HG02885 (cell line): ENCODE measurements around the gene NELFB.
"Not testable (repeated sequence)": the region's sequence is repeated elsewhere in the genome, so short reads cannot be mapped to it uniquely, and the experiment has no call there.

Experiments
- ATAC-seq: cut with Tn5 transposase; IDR thresholded peaks from one replicate; pipeline ENCODE4 v1.9.1; 2021; ENCODE audit warnings: mild to moderate bottlenecking; ENCODE audit not compliant: unreplicated experiment, poor library complexity

NELFB gene

DNA sequence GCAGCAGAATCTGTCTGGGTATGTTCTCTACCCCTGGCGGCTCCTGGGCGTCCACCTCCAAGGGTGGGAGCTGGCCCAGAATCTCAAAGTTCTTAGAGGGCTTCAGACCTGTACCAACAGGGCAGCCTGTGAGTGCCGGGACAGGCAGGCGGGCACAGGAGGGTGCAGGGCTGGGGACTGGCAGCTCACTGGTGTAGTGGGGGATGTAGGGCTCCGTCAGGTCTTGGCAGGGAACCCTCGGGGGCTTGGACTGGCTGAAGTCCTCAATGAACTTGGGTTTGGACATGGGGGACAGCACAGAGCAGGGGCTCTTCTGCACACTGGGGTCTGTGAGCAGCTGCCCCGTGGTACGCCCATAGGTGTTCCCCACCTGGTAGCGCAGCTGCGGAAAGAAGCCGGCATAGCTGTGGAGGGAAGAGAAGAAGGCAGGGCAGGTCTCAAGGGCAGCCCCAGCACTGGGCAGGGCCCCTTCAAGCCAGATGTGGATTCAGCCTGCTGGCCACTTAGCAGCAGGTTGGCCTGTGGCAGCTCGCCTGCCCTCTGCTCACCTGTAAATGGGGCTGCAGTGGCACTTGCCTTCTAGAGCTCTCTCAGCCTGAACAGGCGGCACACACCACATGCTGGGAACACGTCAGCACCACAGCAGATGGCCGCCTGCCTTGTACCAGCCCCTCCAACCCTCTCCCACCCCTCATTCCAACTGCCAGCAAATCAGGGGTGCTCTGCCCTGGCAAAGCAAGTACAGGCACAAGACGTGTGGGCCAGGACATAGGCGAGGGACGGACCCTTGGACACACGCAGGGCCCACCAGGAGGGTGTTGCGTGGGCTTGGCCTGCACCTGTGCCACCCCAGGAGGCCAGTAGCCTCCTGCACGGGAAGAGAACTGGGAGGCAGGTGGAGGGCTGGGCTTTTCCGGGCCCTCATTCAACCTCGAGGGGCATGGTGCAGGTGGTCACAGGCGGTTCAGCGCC lies 9.4 kb upstream of the NELFB start:
- no peak for ATAC-seq

DNA sequence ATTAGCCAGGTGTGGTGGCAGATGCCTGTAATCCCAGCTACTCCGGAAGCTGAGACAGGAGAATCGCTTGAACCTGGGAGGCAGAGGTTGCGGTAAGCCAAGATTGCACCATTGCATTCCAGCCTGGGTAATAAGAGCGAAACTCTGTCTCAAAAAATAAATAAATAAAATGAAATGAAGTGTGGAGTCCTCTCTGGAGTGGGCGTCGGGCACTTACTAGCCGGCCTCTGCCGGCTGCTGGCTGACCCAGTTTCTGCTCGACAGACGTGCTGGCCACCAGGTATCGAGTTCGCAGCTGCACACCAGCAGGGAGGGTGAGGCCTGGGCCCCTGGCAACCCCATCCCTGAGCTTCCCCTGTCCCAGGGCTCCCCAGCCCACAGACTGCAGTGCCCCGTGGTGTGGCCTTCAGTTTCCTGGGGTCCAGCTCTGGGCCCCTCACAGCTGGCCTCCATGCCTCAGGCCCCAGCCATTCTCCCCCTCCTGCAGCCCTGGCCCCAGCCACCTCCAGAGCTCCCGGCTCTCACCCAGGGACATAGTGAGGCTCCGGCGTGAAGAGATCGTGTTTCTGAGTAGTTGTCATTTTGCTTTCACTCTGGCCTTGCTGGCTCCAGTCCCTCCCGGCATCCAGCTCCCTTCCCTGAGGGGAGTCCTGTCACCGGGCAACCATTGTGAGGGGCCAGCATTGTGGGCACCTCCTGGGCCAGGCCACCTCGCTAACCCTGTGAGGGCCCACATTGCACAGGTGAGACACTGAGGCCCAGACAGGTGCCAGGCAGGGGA lies 7.8 kb upstream of the NELFB start:
- no peak for ATAC-seq

DNA sequence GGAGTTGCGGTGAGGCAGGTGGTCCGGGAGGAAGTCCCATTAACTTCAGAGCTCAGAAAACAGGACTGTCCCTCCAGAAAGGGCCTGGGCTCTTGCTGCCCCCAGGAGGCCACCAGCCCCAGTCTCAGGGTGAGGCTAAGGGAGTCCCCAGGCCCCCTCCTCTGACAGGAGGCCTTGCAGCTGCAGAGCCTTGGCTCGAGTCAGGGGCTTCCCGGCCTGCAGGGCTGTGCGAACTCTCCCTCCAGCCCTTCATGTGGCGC lies 7.3 kb upstream of the NELFB start:
- ATAC-seq, result no peak

DNA sequence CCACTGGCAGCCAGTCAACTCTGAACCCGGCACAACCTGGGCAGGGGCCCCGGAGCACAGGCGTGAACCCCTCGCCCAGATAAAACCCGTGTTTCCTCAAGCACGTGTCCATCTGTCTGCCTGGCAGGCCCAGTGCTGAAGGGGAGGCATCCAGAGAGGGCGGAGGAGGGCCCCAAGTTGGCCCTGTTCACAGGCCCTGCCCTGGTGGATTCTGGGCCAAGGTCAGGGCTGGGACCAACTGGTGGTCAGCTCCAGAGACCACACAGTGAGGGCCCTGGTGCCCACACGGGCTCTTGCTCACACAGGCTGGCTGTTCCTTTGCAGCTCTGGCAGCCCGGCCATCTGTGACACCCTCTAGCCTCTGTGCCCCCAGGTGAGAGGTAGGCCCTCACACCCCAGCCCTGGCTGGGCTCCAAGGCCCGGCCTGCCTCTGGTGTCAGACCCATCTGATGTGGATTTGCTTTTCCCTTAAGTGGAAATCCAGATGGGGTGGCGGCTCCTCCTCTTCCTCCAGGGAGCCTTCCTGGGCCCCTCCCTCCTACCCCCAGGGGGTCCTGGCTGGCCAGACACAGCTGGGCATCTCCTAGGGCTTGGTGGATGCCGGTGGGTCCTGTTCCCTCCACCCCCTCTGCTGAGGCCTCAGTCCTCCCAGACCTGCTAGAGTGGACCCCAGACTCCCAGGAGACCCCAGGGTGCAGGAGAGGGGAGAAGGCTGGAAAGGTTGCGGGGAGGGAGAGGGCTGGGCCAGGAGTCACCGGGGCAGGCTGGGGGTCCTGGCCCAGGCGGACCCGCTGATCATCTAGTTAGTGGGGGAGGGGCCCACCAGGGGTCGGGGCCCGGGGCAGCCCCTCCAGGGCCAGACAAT lies 4.6 kb upstream of the NELFB start:
- ATAC-seq, result no peak

DNA sequence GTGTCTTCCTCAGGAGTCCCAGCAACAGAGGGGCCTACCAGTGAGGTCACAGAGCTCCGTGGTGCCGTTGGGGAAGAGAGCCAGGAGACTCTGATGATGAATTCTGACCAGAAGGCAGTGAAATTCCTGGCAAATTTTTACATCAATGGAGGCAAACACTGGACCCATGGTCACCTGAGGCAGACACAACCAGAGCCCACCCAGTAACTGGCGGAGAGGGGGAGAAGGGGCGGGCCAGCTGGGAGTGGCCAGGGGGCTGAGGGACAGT lies 4.0 kb upstream of the NELFB start, which contains the start of gene STPG3:
TSS of gene STPG3 (plus strand) at position 93 of the 268 bp plus-strand sequence. CDS start at position 94, 1 bp downstream.
- no peak for ATAC-seq

DNA sequence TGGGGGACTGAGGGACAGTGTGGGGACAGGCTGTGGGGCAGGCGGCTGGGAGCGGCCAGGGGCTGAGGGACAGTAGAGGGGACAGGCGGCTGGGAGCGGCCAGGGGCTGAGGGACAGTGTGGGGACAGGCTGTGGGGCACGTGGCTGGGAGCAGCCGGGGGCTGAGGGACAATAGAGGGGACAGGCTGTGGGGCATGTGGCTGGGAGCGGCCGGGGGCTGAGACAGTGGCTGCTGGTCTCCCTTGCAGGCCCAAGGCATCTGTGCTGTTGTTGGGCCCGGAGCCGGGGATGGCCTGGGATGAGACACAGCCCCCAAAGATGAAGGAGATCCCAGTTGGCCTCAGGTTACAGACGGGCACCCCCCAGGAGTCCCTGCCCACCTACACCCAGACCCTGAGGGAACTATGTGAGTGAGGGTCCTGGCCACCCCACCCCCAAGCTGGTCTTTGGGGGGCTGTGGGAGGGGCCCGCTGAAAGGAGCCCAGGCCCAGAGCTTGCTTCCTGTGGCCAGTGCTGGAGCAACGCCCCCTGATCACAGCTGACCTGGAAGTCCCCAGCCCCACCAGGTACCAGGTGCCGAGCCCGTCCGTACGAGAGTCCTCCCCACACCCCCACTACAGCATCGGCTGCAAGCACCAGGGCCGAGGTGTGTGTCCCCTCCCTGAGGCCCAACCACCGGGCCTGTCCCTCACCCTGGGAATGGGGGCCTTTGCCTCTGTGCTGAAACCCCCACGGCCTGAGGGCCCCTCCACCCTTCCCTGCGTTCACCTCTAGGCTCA lies 3.4 kb upstream of the NELFB start:
- no peak for ATAC-seq

DNA sequence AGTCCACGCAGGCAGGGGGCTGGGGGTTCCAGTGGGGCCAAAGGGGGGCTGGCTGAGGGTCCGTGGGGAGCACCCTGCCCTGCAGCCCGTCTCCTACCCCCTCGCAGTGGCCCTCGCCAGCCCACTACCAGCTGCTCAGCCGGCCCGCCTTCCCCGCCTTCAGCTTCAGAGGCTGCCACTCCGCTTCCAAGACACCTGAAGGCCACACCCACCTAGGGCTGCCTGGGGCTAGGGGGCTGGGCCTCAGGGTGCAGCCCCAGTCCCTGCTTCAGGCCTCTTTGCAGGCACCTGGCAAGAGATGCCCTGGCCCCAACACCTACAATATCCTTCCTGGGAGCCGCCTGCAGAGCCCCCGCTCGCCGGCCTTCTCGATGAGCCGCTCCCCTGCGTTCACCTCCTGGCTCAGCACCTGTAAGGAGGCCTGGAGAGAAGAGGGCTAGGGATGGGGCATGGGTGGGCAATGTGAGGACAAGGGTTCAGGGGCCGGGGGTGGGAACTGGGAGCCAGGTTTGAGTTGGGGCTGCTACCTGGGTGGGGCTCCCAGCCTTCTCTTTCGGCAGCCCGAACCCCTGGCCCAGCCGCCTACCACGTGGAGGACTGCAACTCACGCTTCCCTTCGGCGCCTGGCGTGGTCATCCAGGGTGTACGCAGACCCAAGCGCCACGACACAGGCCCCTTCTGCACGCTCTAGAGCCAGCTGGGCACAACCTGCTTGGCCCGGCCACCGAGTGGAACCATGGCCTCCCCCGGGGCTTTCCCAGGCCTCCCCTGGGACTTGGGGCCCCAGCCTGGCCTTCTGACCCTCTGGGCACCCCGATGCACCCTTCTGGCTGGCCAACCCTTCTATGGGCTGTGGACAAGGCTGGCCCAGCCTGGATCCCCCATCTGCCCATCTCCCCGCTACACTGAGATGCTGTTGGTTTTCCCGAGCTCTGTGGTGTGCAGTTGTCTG lies 2.3 kb upstream of the NELFB start:
- no peak for ATAC-seq

DNA sequence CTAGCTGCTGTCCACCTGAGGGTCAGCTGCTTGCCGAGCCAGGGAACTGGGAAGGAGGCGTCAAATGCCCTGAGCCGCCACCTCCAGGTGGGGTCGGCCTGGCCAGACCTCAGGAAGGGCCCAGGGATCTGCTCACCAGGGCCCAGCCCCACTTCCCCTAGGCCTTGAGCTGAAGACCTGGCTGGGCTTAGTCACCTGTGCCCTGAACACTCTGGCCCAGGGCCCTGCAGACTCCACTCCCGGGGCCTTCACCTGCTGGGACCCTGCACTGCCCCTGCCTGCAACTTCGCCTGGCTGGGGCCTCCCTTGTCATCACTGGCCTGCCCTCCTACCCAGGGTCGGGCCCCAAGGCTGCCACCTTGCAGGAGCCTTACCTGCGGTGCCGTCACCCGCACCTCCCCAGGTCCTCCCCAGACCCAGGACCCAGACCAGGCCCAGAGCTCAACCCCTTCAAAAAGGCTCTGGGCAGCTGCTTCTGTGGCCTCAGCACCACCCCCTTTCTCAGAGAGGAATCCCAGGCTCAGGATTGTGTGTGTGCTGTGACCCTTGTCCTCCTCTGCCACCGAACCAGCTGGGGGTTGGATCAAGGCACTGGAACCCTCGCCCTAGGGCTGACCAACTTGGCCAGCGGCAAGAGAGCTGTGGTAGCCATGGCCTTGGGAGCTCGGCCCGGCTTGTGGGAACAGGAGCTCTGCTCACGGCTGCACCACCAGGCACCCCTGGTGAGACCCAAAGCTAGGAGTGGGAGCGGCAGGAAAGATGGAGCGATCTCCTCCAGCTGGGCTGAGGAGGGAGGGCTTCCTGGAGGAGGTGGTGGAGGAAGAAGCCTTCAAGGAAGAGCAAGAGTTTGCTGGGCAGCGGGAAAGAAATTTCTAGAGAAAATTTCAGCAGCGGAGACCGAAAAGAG lies 1.2 kb upstream of the NELFB start:
- no peak for ATAC-seq

DNA sequence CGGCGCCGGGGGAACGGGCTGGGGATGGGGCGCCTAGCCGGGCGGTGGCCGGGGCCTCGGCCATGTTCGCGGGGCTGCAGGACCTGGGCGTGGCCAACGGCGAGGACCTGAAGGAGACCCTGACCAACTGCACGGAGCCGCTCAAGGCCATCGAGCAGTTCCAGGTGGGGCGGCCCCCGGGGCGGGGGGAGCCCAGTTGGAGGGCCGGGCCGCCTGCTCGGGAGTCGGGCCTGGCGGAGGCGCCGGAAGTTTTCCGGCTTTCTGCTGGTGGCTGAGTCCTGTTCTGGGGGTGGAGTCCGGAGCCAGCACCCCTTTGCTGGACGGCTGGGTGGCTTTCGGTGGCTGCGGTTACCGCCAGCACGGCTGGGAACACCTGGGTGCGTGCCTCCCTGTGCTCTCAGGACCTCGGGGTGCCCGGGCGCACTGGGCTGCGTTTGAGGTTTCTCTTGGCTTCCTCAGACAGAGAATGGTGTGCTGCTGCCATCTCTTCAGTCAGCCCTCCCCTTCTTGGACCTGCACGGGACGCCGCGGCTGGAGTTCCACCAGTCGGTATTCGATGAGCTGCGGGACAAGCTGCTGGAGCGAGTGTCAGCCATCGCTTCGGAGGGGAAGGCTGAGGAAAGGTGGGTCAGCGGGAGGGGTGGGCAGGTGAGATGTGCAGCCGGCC lies 454 bp downstream of the NELFB start:
- ATAC-seq, result no peak

DNA sequence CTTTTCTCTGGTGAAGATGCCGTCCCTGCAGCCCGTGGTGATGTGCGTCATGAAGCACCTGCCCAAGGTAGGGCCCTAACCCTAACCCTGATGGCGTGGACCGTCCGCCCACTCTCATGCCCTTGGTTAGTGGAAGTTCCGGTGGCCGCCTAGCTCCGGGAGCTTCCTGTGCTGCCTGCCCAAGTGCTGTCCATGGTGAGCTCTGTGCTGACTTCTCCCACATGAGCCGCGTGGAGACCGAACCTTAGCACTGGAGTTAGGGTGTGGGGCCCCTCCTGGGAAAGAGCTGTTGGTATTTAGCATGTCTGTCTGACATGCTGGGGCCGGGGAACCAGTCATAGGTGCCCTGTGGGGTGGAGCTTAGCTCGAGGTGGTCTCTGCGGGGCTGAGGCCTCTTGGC lies 1.2 kb downstream of the NELFB start:
- ATAC-seq, result no peak

DNA sequence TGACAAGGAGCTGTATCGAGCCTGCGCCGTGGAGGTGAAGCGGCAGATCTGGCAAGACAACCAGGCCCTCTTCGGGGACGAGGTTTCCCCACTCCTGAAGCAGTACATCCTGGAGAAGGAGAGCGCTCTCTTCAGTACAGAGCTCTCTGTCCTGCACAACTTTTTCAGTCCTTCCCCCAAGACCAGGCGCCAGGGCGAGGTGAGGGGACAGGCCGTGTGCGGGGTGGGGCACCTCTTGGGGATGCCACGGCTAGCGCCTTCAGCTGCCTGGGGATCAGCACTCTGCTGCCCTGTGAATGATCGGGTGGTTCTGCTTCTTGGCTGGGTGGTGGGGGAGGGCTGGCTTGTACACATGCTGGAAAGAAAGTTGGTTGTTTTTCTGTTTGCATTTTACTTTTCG lies 1.7 kb downstream of the NELFB start:
- no peak for ATAC-seq

DNA sequence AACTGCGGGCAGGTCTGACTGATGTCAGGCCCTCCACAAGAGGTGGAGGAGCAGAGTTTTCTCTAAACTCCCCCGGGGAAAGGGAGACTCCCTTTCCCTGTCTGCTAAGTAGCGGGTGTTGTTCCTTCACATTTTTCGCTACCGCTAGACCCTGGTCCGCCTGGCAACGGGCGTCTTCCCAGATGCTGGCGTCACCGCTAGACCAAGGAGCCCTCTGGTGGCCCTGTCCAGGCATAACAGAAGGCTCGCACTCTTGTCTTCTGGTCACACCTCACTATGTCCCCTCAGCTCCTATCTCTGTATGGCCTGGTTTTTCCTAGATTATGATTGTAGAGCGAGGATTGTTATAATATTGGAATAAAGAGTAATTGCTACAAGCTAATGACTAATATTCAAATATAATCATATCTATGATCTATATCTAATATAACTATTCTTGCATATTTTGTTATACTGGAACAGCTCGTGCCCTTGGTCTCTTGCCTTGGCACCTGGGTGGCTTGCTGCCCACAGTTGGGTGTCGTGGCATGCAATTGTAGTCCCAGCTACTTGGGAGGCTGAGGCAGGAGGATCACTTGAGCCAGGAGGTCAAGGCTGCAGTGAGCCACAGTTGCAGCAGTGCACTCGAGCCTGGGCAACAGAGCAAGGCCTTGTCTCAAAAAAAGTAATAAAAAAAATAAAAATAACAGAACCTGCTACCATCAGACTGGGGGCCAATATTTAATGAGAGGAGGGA lies 7.2 kb downstream of the NELFB start:
- ATAC-seq, result not testable (repeated sequence)

DNA sequence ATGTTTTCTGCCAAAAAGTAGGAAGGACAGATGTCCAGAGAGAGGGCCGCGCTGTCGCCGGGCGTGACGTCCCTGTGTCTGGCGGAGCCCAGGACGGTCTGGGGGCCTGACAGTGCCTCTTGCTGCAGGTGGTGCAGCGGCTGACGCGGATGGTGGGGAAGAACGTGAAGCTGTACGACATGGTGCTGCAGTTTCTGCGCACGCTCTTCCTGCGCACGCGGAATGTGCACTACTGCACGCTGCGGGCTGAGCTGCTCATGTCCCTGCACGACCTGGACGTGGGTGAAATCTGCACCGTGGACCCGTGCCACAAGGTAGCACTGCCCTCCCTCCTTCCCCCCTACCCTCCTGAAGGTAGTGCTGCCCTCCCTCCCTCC lies 7.8 kb downstream of the NELFB start:
- ATAC-seq, result no peak

DNA sequence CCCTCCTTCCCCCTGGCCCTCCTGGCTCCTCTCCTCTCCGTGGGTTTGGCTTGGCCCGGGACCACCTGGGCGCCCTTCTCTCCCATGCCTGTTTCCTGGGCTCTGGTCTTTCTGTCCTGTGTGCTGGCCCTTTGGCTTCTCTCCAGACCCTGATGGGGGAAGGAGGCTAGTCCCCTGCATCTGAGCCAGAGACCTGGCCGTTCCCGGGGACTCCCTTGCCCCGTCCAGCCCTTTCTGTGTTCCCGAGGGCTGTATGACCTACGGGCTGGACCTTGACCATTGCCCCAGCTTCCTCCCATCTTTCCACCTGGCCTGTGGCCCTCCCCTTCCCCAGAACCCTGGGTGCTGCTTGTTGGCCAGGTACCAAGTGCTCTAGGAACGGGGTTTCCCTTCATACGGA lies 8.4 kb downstream of the NELFB start:
- no peak for ATAC-seq

DNA sequence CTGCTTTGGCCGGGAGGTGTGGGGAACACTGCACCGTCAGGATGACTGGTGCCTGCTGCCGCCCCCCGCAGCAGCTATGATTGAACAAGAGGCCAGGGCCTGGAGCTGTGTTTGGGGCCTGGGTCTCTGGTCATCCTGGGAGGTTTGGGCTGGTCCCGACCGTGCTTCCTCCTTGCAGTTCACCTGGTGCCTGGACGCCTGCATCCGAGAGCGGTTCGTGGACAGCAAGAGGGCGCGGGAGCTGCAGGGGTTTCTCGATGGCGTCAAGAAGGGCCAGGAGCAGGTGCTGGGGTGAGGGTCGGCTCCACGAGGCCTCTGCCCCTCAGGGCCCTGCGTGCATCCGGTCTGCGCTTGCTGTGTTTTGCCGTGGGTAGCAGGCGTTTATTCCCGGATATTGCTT lies 8.9 kb downstream of the NELFB start:
- no peak for ATAC-seq

DNA sequence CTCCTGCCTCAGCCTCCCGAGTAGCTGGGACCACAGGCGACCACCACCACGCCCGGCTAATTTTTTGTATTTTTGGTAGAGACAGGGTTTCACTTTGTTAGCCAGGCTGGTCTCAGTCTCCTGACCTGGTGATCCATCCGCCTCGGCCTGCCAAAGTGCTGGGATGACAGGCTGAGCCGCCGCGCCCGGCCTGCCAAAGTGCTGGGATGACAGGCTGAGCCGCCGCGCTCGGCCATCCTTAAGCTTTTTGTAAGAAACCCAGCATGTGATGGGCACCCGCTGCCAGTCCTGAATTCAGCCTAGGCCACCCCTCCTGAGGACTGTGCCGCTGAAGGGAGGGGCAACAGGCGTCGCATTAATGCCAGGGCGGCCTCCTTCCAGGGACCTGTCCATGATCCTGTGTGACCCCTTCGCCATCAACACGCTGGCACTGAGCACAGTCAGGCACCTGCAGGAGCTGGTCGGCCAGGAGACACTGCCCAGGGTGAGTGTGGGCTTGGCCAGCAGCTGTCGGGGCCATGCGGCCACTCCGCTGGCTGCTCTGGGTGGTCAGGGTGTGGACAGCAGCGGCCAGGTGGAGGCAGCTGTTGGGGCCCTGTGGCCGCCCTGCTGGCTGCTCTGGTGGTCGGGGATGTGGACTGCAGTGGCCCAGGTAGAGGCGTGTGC lies 10.5 kb downstream of the NELFB start:
- no peak for ATAC-seq

DNA sequence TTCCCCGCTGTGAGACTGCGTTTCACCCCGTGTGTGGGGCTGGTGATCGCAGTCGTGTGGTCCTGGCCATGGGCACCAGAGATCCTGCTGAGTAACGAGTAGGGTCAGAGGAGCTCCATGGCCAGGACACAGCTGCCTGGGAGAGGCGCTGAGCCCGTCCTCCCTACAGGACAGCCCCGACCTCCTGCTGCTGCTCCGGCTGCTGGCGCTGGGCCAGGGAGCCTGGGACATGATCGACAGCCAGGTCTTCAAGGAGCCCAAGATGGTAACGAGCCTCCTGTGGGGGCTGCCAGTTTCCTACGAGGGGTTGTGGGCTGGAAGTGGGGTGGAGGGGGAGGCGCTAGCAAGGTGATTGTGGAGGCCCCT lies 11.0 kb downstream of the NELFB start:
- ATAC-seq, result no peak
